Ectodermal cell (in vitro differentiated cells): ENCODE data around the gene GPC6.

ENCODE experiments used
- H3K27ac ChIP-seq: 2 replicates; pipeline ENCODE4 v1.7.0; 2013; ENCODE audit warnings: mild to moderate bottlenecking, low read depth, low read length; ENCODE audit not compliant: insufficient read depth, poor library complexity, severe bottlenecking
- H3K27me3 ChIP-seq: 2 replicates; pipeline ENCODE4 v1.7.0; 2013; ENCODE audit warnings: mild to moderate bottlenecking, low read length; ENCODE audit not compliant: insufficient read depth, control insufficient read depth, poor library complexity, severe bottlenecking
- H3K36me3 ChIP-seq: one replicate; pipeline ENCODE4 v1.7.0; 2013; ENCODE audit warnings: low read length; ENCODE audit not compliant: control insufficient read depth, insufficient read depth
- H3K4me1 ChIP-seq: one replicate; pipeline ENCODE4 v1.7.0; 2013; ENCODE audit warnings: low read length; ENCODE audit not compliant: control insufficient read depth, insufficient read depth
- H3K4me3 ChIP-seq: 2 replicates; pipeline ENCODE4 v1.7.0; 2013; ENCODE audit warnings: low read depth, low read length, control low read depth; ENCODE audit not compliant: insufficient read depth
- H3K9me3 ChIP-seq: 2 replicates; pipeline ENCODE4 v1.7.0; 2013; ENCODE audit warnings: mild to moderate bottlenecking, low read length, moderate library complexity; ENCODE audit not compliant: control insufficient read depth
- WGBS, 2 experiments: methylation state at CpG; one replicate each; pipeline ENCODE4 v1.1.7; 2013; ENCODE audit warnings: missing lambda C conversion rate in 2 of 2; 5-methylcytosine and 5-hydroxymethylcytosine counted together

The GPC6 gene

GRCh38 chr13:93628136-93628797 is 401.7 kb downstream of the GPC6 start:
- H3K36me3 ChIP-seq, result no peaks in the 10 kb centered on the region
- no peaks in the 10 kb centered on the region for H3K4me1 ChIP-seq
- H3K27ac ChIP-seq, result no peak overlapping the region
- no peaks in the 10 kb centered on the region for H3K9me3 ChIP-seq
- H3K27me3 ChIP-seq, result no peaks in the 10 kb centered on the region
- 92 to 93% methylated on average over 1 of the region's 2 CpGs for WGBS, 2 experiments
- no peak overlapping the region for H3K4me3 ChIP-seq

- Histone ChIP-seq H3K27me3 (no peaks in the 10 kb centered on the region), H3K4me3 (no peak overlapping the region), H3K4me1 (no peaks in the 10 kb centered on the region), H3K36me3 (no peaks in the 10 kb centered on the region), H3K27ac (no peak overlapping the region), H3K9me3 (no peaks in the 10 kb centered on the region)
- WGBS, 2 experiments, result 78 to 81% methylated on average over 3 to 4 of the region's 4 CpGs
Measured at GRCh38 chr13:93635616-93636032, 409.0 kb downstream of the GPC6 start.

GRCh38 chr13:93637852-93638251 is 411.2 kb downstream of the GPC6 start:
- 86 to 100% methylated on average over 1 to 2 of the region's 2 CpGs for WGBS, 2 experiments
- H3K4me1 ChIP-seq, result no peaks in the 10 kb centered on the region
- H3K9me3 ChIP-seq, result no peaks in the 10 kb centered on the region
- H3K4me3 ChIP-seq, result no peak overlapping the region
- no peak overlapping the region for H3K27ac ChIP-seq
- no peaks in the 10 kb centered on the region for H3K27me3 ChIP-seq
- no peaks in the 10 kb centered on the region for H3K36me3 ChIP-seq

- no peak overlapping the region for H3K27ac ChIP-seq
- H3K36me3 ChIP-seq, result no peaks in the 10 kb centered on the region
- H3K9me3 ChIP-seq, result no peaks in the 10 kb centered on the region
- no peaks in the 10 kb centered on the region for H3K4me1 ChIP-seq
- H3K4me3 ChIP-seq, result no peak overlapping the region
- no peaks in the 10 kb centered on the region for H3K27me3 ChIP-seq
- 92 to 96% methylated on average over 1 of the region's 1 CpG for WGBS, 2 experiments
Measured at GRCh38 chr13:93640452-93640851, 413.8 kb downstream of the GPC6 start.

GRCh38 chr13:93646245-93646644 is 419.6 kb downstream of the GPC6 start:
- Histone ChIP-seq H3K4me1 (no peaks in the 10 kb centered on the region), H3K27ac (no peak overlapping the region), H3K4me3 (no peak overlapping the region), H3K36me3 (no peaks in the 10 kb centered on the region), H3K27me3 (no peaks in the 10 kb centered on the region), H3K9me3 (no peaks in the 10 kb centered on the region)
- WGBS, 2 experiments, result 86 to 89% methylated on average over 6 to 7 of the region's 7 CpGs

GRCh38 chr13:93649496-93649895 is 422.9 kb downstream of the GPC6 start:
- H3K9me3 ChIP-seq, result no peaks in the 10 kb centered on the region
- H3K27ac ChIP-seq, result no peak overlapping the region
- 97% methylated on average over 2 of the region's 2 CpGs; no CpG with 5 or more reads in 1 of the 2 experiments for WGBS, 2 experiments
- no peaks in the 10 kb centered on the region for H3K36me3 ChIP-seq
- H3K4me3 ChIP-seq, result no peak overlapping the region
- H3K4me1 ChIP-seq, result no peaks in the 10 kb centered on the region
- H3K27me3 ChIP-seq, result no peaks in the 10 kb centered on the region

- Histone ChIP-seq H3K27me3 (no peaks in the 10 kb centered on the region), H3K4me1 (no peaks in the 10 kb centered on the region), H3K9me3 (no peaks in the 10 kb centered on the region), H3K4me3 (no peak overlapping the region), H3K36me3 (no peaks in the 10 kb centered on the region), H3K27ac (no peak overlapping the region)
- 96 to 98% methylated on average over 2 to 3 of the region's 3 CpGs for WGBS, 2 experiments
Measured at GRCh38 chr13:93653776-93654175, 427.2 kb downstream of the GPC6 start.

GRCh38 chr13:93655154-93655553 is 428.5 kb downstream of the GPC6 start:
- no peak overlapping the region for H3K27ac ChIP-seq
- H3K9me3 ChIP-seq, result no peaks in the 10 kb centered on the region
- no peak overlapping the region for H3K4me3 ChIP-seq
- H3K36me3 ChIP-seq, result no peaks in the 10 kb centered on the region
- no peaks in the 10 kb centered on the region for H3K27me3 ChIP-seq
- WGBS, 2 experiments, result 100% methylated on average over 1 of the region's 1 CpG; no CpG with 5 or more reads in 1 of the 2 experiments
- H3K4me1 ChIP-seq, result no peaks in the 10 kb centered on the region

- Histone ChIP-seq H3K4me1 (no peaks in the 10 kb centered on the region), H3K9me3 (no peaks in the 10 kb centered on the region), H3K4me3 (no peak overlapping the region), H3K27me3 (no peaks in the 10 kb centered on the region), H3K27ac (no peak overlapping the region), H3K36me3 (no peaks in the 10 kb centered on the region)
Measured at GRCh38 chr13:93660391-93661063, 433.9 kb downstream of the GPC6 start.

- 87 to 90% methylated on average over 2 of the region's 2 CpGs for WGBS, 2 experiments
- Histone ChIP-seq H3K27ac (no peak overlapping the region), H3K4me3 (no peak overlapping the region), H3K4me1 (no peaks in the 10 kb centered on the region), H3K36me3 (no peaks in the 10 kb centered on the region), H3K9me3 (no peaks in the 10 kb centered on the region), H3K27me3 (no peaks in the 10 kb centered on the region)
Measured at GRCh38 chr13:93670866-93671265, 444.3 kb downstream of the GPC6 start.
